ENCODE measurements around the gene PICALM.

PICALM gene

GRCh38 chr11:86073948-86074347 is 5.1 kb upstream of the PICALM start:
- no peak for DNase-seq

- no peak for DNase-seq
Measured at GRCh38 chr11:86072211-86072610, 3.3 kb upstream of the PICALM start.

- DNase-seq, result no peak
Measured at GRCh38 chr11:86070142-86071056, 1.5 kb upstream of the PICALM start.

GRCh38 chr11:86069408-86070101 is 671 bp upstream of the PICALM start:
- no peak for DNase-seq

- DNase-seq, result peak; percentile 24
Measured at GRCh38 chr11:86068138-86068871, 579 bp downstream of the PICALM start.

GRCh38 chr11:86067851-86068137 is 1.1 kb downstream of the PICALM start:
- no peak for DNase-seq

GRCh38 chr11:86067009-86067850 is 1.7 kb downstream of the PICALM start:
- no peak for DNase-seq

GRCh38 chr11:86066657-86067008 is 2.3 kb downstream of the PICALM start:
- no peak for DNase-seq

- no peak for DNase-seq
Measured at GRCh38 chr11:86066033-86066432, 2.9 kb downstream of the PICALM start.

GRCh38 chr11:86064220-86064803 is 4.6 kb downstream of the PICALM start:
- no peak for DNase-seq

- no peak for DNase-seq
Measured at GRCh38 chr11:86063536-86063935, 5.3 kb downstream of the PICALM start.

GRCh38 chr11:86062719-86063118 is 6.2 kb downstream of the PICALM start:
- DNase-seq, result no peak

GRCh38 chr11:86061483-86062205 is 7.2 kb downstream of the PICALM start:
- no peak for DNase-seq

GRCh38 chr11:86060544-86060943 is 8.3 kb downstream of the PICALM start:
- no peak for DNase-seq

- DNase-seq, result no peak
Measured at GRCh38 chr11:86058360-86058759, 10.5 kb downstream of the PICALM start.

- no peak for DNase-seq
Measured at GRCh38 chr11:86056351-86056854, 12.5 kb downstream of the PICALM start.

- DNase-seq, result no peak
Measured at GRCh38 chr11:86052693-86053641, 15.9 kb downstream of the PICALM start.

GRCh38 chr11:86050196-86050709 is 18.6 kb downstream of the PICALM start:
- DNase-seq, result no peak

- DNase-seq, result no peak
Measured at GRCh38 chr11:86047275-86047991, 21.5 kb downstream of the PICALM start.

Measured in activated CD4-positive, alpha-beta T cell treated with anti-CD3 and anti-CD28 coated beads for 1 hour (primary cell).